GM23338 (cell line): ENCODE results near the gene CHRNA7. TPM values are rescaled to one million over a fixed set of nuclear protein-coding genes. Genes with fewer than 3 reads are reported as not detected.
"Not testable (repeated sequence)": the region's sequence is repeated elsewhere in the genome, so short reads cannot be mapped to it uniquely, and the experiment has no call there.

Source experiments
- ATAC-seq: fragments of 200-7000 bp; cut with Tn5 transposase; 3 replicates; pipeline ENCODE4 v1.9.1; 2020
- DNase-seq: peaks from one replicate; pipeline ENCODE4 v3.0.0-alpha.2; 2015; ENCODE audit warnings: low spot score
- H2AFZ ChIP-seq: fragments of 200-600 bp; sonication (generic); 2 replicates; pipeline ENCODE4 v1.8.0; 2016; ENCODE audit warnings: antibody characterized with exemption, mild to moderate bottlenecking, moderate library complexity
- H3F3A ChIP-seq: fragments of 200-600 bp; sonication (generic); replicated peaks from 2 replicates; pipeline ENCODE4 v1.8.0; 2017; ENCODE audit warnings: antibody characterized with exemption, mixed run types, low read depth
- H3K27ac ChIP-seq: fragments of 200-600 bp; sonication (generic); 2 replicates; pipeline ENCODE4 v1.6.1; 2016; ENCODE audit warnings: low read depth
- H3K27me3 ChIP-seq: fragments of 200-600 bp; sonication (generic); 2 replicates; pipeline ENCODE4 v1.8.0; 2016; ENCODE audit warnings: mild to moderate bottlenecking, mixed run types, moderate library complexity; ENCODE audit not compliant: insufficient read depth
- H3K36me3 ChIP-seq: fragments of 200-600 bp; sonication (generic); 2 replicates; pipeline ENCODE4 v1.8.0; 2016; ENCODE audit warnings: mild to moderate bottlenecking; ENCODE audit not compliant: insufficient read depth
- H3K4me1 ChIP-seq: fragments of 200-600 bp; sonication (generic); 2 replicates; pipeline ENCODE4 v1.8.0; 2016; ENCODE audit warnings: mild to moderate bottlenecking, moderate library complexity; ENCODE audit not compliant: insufficient read depth
- H3K4me2 ChIP-seq: fragments of 200-600 bp; sonication (generic); 2 replicates; pipeline ENCODE4 v1.7.1; 2017; ENCODE audit warnings: mixed run types
- H3K4me3 ChIP-seq: fragments of 200-600 bp; sonication (generic); 2 replicates; pipeline ENCODE4 v1.6.1; 2016; ENCODE audit warnings: mixed run types
- H3K79me2 ChIP-seq: fragments of 200-600 bp; sonication (generic); replicated peaks from 2 replicates; pipeline ENCODE4 v1.8.0; 2017; ENCODE audit warnings: mild to moderate bottlenecking; ENCODE audit not compliant: insufficient read depth
- H3K9me2 ChIP-seq: fragments of 200-600 bp; sonication (generic); 2 replicates; pipeline ENCODE4 v1.8.0; 2017; ENCODE audit not compliant: insufficient read depth
- H4K20me1 ChIP-seq: fragments of 200-600 bp; sonication (generic); replicated peaks from 2 replicates; pipeline ENCODE4 v1.8.0; 2017; ENCODE audit warnings: mild to moderate bottlenecking; ENCODE audit not compliant: insufficient read depth
- H3K27ac Mint-ChIP-seq: 2 replicates; pipeline ENCODE4 v1.8.0; 2020; ENCODE audit warnings: inconsistent platforms, mild to moderate bottlenecking, moderate library complexity, mixed read lengths
- H3K27me3 Mint-ChIP-seq: 3 replicates; pipeline ENCODE4 v1.8.0; 2022; ENCODE audit warnings: low read depth, mild to moderate bottlenecking, moderate library complexity, mixed read lengths, inconsistent platforms; ENCODE audit not compliant: insufficient read depth, poor library complexity
- H3K36me3 Mint-ChIP-seq: 3 replicates; pipeline ENCODE4 v1.8.0; 2021; ENCODE audit warnings: low read depth, mild to moderate bottlenecking, inconsistent platforms, moderate library complexity, mixed read lengths
- H3K4me1 Mint-ChIP-seq: 3 replicates; pipeline ENCODE4 v1.8.0; 2020; ENCODE audit warnings: mild to moderate bottlenecking, inconsistent platforms, mixed read lengths
- H3K4me3 Mint-ChIP-seq: 3 replicates; pipeline ENCODE4 v1.8.0; 2021; ENCODE audit warnings: moderate library complexity, mild to moderate bottlenecking, inconsistent platforms, mixed read lengths
- H3K9me3 Mint-ChIP-seq: 3 replicates; pipeline ENCODE4 v1.8.0; 2020; ENCODE audit warnings: moderate library complexity, mild to moderate bottlenecking, inconsistent platforms, mixed read lengths
- polyA plus RNA-seq: library from polyadenylated mRNA; unstranded; fragments of >200 nt; fragmentation: Nextera tagmentation; extraction: Ambion mirVana; gene quantifications from 2 replicates; pipeline ENCODE4 v1.2.1, GENCODE V29; 2016
- total RNA-seq: library from RNA; depleted of rRNA; stranded (reverse); fragments of >200 nt; shearing (Covaris generic); gene quantifications from 2 replicates; pipeline ENCODE4 v1.2.3, GENCODE V29; 2014

Gene CHRNA7
- total and polyA plus RNA-seq, 2 experiments from 2014 or later = 4.6 to 8.2 TPM

- H4K20me1 ChIP-seq = not testable (repeated sequence)
These were observed 123.7 kb downstream of the CHRNA7 start for GRCh38 chr15:32153868-32154623.

GRCh38 chr15:32162143-32162542 lies 131.8 kb downstream of the CHRNA7 start:
- H3F3A ChIP-seq, H3K27me3 ChIP-seq, H3K4me1 ChIP-seq, DNase-seq, H4K20me1 ChIP-seq, H3K9me2 ChIP-seq, H3K36me3 Mint-ChIP-seq, H3K4me3 Mint-ChIP-seq, H2AFZ ChIP-seq, H3K27ac Mint-ChIP-seq, H3K9me3 Mint-ChIP-seq, H3K4me2 ChIP-seq, H3K36me3 ChIP-seq, H3K27ac ChIP-seq, H3K4me3 ChIP-seq, H3K79me2 ChIP-seq, H3K27me3 Mint-ChIP-seq, ATAC-seq, H3K4me1 Mint-ChIP-seq: not testable (repeated sequence)

More at GRCh38 chr15:32153868-32154623, 123.7 kb downstream of the CHRNA7 start:
- not testable (repeated sequence) for H3K27me3 ChIP-seq, H3K27ac Mint-ChIP-seq, DNase-seq, H3F3A ChIP-seq, H3K36me3 Mint-ChIP-seq, H3K4me3 ChIP-seq, H2AFZ ChIP-seq, H3K9me3 Mint-ChIP-seq, H3K36me3 ChIP-seq, H3K4me3 Mint-ChIP-seq, H3K9me2 ChIP-seq, H3K27ac ChIP-seq, H3K79me2 ChIP-seq, H3K27me3 Mint-ChIP-seq, H3K4me2 ChIP-seq
- ATAC-seq = peak; percentile 85
- peaks cover 23% of the 10 kb centered on the region for H3K4me1 Mint-ChIP-seq
- H3K4me1 ChIP-seq = peaks cover 21% of the 10 kb centered on the region

GRCh38 chr15:32164065-32164464 lies 133.8 kb downstream of the CHRNA7 start:
- H3K4me2 ChIP-seq, H3K36me3 Mint-ChIP-seq, H3K27me3 Mint-ChIP-seq, H3K36me3 ChIP-seq, H4K20me1 ChIP-seq, H3K27ac Mint-ChIP-seq, H3K27me3 ChIP-seq, H3K4me3 ChIP-seq, ATAC-seq, H3K4me3 Mint-ChIP-seq, H2AFZ ChIP-seq, DNase-seq, H3K9me3 Mint-ChIP-seq, H3K4me1 Mint-ChIP-seq, H3K79me2 ChIP-seq, H3K27ac ChIP-seq, H3F3A ChIP-seq, H3K9me2 ChIP-seq, H3K4me1 ChIP-seq: not testable (repeated sequence)

GRCh38 chr15:32164747-32165146 lies 134.4 kb downstream of the CHRNA7 start:
- not testable (repeated sequence) for H3K4me3 Mint-ChIP-seq, H3K36me3 Mint-ChIP-seq

GRCh38 chr15:32165775-32166174 lies 135.5 kb downstream of the CHRNA7 start:
- not testable (repeated sequence) for H3K4me2 ChIP-seq, H3K36me3 Mint-ChIP-seq, H3K4me3 Mint-ChIP-seq, H3K4me1 Mint-ChIP-seq, DNase-seq, H3K27ac Mint-ChIP-seq, H3K9me2 ChIP-seq, H2AFZ ChIP-seq, H3K9me3 Mint-ChIP-seq, H3F3A ChIP-seq, ATAC-seq, H3K79me2 ChIP-seq, H3K27me3 ChIP-seq, H3K36me3 ChIP-seq, H3K4me1 ChIP-seq, H3K4me3 ChIP-seq, H4K20me1 ChIP-seq, H3K27ac ChIP-seq, H3K27me3 Mint-ChIP-seq

More at GRCh38 chr15:32164747-32165146, 134.4 kb downstream of the CHRNA7 start:
- not testable (repeated sequence) for H3K4me1 Mint-ChIP-seq, H3F3A ChIP-seq, H3K4me3 ChIP-seq, H3K4me1 ChIP-seq, DNase-seq, H3K9me3 Mint-ChIP-seq, H3K27ac Mint-ChIP-seq, H3K27me3 ChIP-seq, H3K27ac ChIP-seq, H2AFZ ChIP-seq, H3K36me3 ChIP-seq, ATAC-seq, H3K27me3 Mint-ChIP-seq, H3K4me2 ChIP-seq, H3K79me2 ChIP-seq, H3K9me2 ChIP-seq, H4K20me1 ChIP-seq

- not testable (repeated sequence) for H3K4me3 Mint-ChIP-seq, H3K27ac Mint-ChIP-seq, ATAC-seq, H3K27me3 Mint-ChIP-seq, H3K4me1 Mint-ChIP-seq, H2AFZ ChIP-seq, H3K36me3 ChIP-seq, H3K4me3 ChIP-seq, H4K20me1 ChIP-seq, H3K4me1 ChIP-seq, H3K9me2 ChIP-seq, H3K9me3 Mint-ChIP-seq, H3K27ac ChIP-seq, H3K79me2 ChIP-seq, H3K4me2 ChIP-seq, H3K36me3 Mint-ChIP-seq, H3F3A ChIP-seq, H3K27me3 ChIP-seq, DNase-seq
These were observed 136.0 kb downstream of the CHRNA7 start for GRCh38 chr15:32166270-32166669.

- H3K9me3 Mint-ChIP-seq, H3K4me1 Mint-ChIP-seq, H3K36me3 ChIP-seq: not testable (repeated sequence)
These were observed 137.6 kb downstream of the CHRNA7 start for GRCh38 chr15:32167913-32168312.

More at GRCh38 chr15:32167913-32168312, 137.6 kb downstream of the CHRNA7 start:
- H3K27ac Mint-ChIP-seq, H3K36me3 Mint-ChIP-seq, H3K27me3 ChIP-seq, H3K79me2 ChIP-seq, H3K4me1 ChIP-seq, H3K9me2 ChIP-seq, H3F3A ChIP-seq, H2AFZ ChIP-seq, ATAC-seq, H3K27ac ChIP-seq, H4K20me1 ChIP-seq, DNase-seq, H3K4me3 Mint-ChIP-seq, H3K27me3 Mint-ChIP-seq, H3K4me2 ChIP-seq, H3K4me3 ChIP-seq: not testable (repeated sequence)
